Activated CD4-positive, alpha-beta T cell treated with anti-CD3 and anti-CD28 coated beads, Interleukin-2, amount 10 ng/mL, durations not matched to agents 7 days and 5 days (primary cell): ENCODE results near the gene CLDN4. TPM values are rescaled to one million over a fixed set of nuclear protein-coding genes. Genes with fewer than 3 reads are reported as not detected.

Experiments
- CTCF ChIA-PET: fragments of 350-600 bp; sonication (Branson Sonifier 250); formaldehyde crosslinking; loops from one replicate; lab custom pipeline; 2021; ENCODE audit warnings: antibody characterized with exemption; lab: Charles Lee
- POLR2A ChIA-PET: fragments of 350-600 bp; sonication (Branson Sonifier 250); formaldehyde crosslinking; loops from one replicate; lab custom pipeline; 2021; ENCODE audit warnings: antibody characterized with exemption; lab: Charles Lee
- DNase-seq: peaks from one replicate; pipeline ENCODE4 v3.0.0-alpha.2; 2020
- H3K27ac Mint-ChIP-seq: one replicate; pipeline ENCODE4 v1.8.0; 2021; ENCODE audit warnings: mild to moderate bottlenecking, moderate library complexity, mixed read lengths
- H3K27me3 Mint-ChIP-seq: one replicate; pipeline ENCODE4 v1.8.0; 2021; ENCODE audit warnings: mixed read lengths
- H3K36me3 Mint-ChIP-seq: one replicate; pipeline ENCODE4 v1.8.0; 2021; ENCODE audit warnings: low read depth, mixed read lengths
- H3K4me1 Mint-ChIP-seq: one replicate; pipeline ENCODE4 v1.8.0; 2021; ENCODE audit warnings: mixed read lengths
- H3K4me3 Mint-ChIP-seq: one replicate; pipeline ENCODE4 v1.8.0; 2021; ENCODE audit warnings: mild to moderate bottlenecking, moderate library complexity, mixed read lengths
- H3K9me3 Mint-ChIP-seq: one replicate; pipeline ENCODE4 v1.8.0; 2021; ENCODE audit warnings: mixed read lengths
- total RNA-seq, 2 experiments: library from RNA; stranded (reverse); gene quantifications; one replicate each; pipeline ENCODE4 v1.2.3, GENCODE V29; 2021

The CLDN4 gene
- total RNA-seq, 2 experiments from 2014 or later = 0.27 TPM; not detected in 1

DNA sequence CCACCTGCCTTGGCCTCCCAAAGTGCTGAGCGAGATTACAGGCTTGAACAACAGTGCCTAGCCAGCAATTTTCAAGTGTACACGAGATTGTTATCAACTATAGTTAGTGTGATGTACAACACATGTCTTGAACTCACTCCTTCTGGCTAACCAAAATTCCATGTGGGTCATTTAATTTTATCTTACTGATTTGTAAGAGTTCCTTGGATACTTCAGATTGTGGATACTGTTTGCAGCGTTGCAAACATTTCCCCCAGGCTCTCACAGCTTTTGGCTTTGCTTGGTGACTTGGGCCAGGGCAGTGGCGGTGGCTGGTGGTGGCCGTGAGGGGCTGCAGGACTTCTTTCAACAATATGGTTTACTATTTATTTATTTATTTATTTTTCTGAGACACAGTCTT, 21.7 kb downstream of the CLDN4 start:
- POLR2A ChIA-PET = no interaction called here
- H3K9me3 Mint-ChIP-seq = no peaks in the 10 kb centered on the region
- H3K36me3 Mint-ChIP-seq = no peaks in the 10 kb centered on the region
- H3K4me3 Mint-ChIP-seq = no peak overlapping the region
- no peak for DNase-seq
- H3K4me1 Mint-ChIP-seq = peaks cover 28% of the 10 kb centered on the region
- CTCF ChIA-PET = interaction anchor here (0.6 kb wide), 1 partner anchor 57 kb away, joined by 3 read pairs; no protein-coding TSS in a partner anchor
- no peak overlapping the region for H3K27ac Mint-ChIP-seq
- H3K27me3 Mint-ChIP-seq = peaks cover 25% of the 10 kb centered on the region

DNA sequence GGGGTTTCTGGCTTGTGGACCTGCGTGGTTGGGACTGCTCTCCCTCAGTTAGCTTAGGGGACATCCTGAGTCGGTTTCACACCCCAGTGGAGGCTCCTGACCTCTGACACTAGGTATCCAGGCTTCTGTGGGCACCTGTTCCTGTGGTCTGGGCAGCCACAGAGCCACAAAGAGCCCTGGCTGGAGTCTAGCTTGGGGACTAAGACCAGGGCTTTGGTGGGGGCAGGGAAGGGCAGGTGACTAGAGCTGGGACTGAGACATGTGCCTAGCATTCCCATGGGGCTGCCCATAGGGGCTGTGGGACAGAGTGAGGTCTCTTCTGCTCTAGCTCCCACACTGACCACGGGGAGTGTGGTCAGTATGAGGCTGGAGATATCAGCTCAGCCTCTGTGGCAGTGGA, 26.1 kb downstream of the CLDN4 start:
- POLR2A ChIA-PET = no interaction called here
- H3K4me1 Mint-ChIP-seq = peaks cover 7% of the 10 kb centered on the region
- no peak for DNase-seq
- H3K27ac Mint-ChIP-seq = no peak overlapping the region
- H3K4me3 Mint-ChIP-seq = no peak overlapping the region
- peaks cover 26% of the 10 kb centered on the region for H3K27me3 Mint-ChIP-seq
- no peaks in the 10 kb centered on the region for H3K36me3 Mint-ChIP-seq
- CTCF ChIA-PET = interaction anchor here (1.3 to 1.4 kb wide), 3 partner anchors 9 to 249 kb away, joined by 3 to 5 read pairs (median 3); no protein-coding TSS in a partner anchor
- H3K9me3 Mint-ChIP-seq = no peaks in the 10 kb centered on the region

DNA sequence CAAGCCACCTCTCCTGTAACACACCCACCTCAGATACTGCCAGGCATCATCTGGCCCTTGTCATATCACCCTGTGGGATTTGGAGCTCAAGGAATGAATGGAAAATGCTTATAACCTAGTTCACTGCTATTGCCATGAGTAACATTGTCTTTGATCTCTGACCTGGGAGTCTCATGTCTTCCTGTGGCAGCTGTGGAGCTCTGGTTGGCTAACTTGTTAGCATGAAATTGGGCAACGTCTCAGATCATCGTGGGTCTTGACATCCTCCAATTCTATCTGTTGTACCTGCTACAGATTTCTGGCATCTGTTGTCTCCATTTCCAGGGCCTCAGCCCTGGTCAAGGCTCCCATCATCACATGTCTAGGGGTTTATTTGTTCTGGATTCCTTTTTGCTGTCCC, 28.0 kb downstream of the CLDN4 start:
- CTCF ChIA-PET = no interaction called here
- POLR2A ChIA-PET = no interaction called here
- Mint-ChIP-seq H3K27ac (no peak overlapping the region), H3K4me1 (peaks cover 2% of the 10 kb centered on the region), H3K9me3 (no peaks in the 10 kb centered on the region), H3K4me3 (no peak overlapping the region), H3K36me3 (no peaks in the 10 kb centered on the region), H3K27me3 (peaks cover 23% of the 10 kb centered on the region)
- DNase-seq = no peak

DNA sequence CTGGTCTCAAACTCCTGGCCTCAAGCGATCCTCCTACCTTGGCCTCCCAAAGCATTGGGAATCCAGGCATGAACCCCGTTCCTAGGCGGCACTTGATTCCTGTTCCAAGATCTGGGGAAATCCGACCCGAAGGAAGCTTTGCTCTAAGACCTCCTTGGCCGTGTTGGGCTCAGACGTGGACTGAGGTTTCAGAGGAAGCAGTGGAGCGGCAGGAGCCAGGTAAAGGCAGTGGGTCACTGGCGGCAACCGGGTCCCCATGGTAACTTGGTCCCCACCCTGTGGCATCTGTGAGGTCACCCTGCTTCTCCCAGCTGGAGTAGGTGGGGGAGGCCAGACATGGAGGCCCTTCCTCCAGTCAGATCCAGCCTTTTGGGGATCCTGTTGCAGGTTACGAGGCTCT, 30.1 kb downstream of the CLDN4 start, which contains the start of gene TMEM270:
TSS of gene TMEM270 (plus strand) at position 301 of the 400 bp plus-strand sequence. CDS start at position 337, 36 bp downstream.
- no peaks in the 10 kb centered on the region for H3K4me1 Mint-ChIP-seq
- no peak within 1 kb of the TSS for H3K27ac Mint-ChIP-seq
- CTCF ChIA-PET = no interaction called here
- POLR2A ChIA-PET = no interaction called here
- DNase-seq = no peak
- no peaks in the 10 kb centered on the region for H3K9me3 Mint-ChIP-seq
- no peak within 1 kb of the TSS for H3K4me3 Mint-ChIP-seq
- H3K36me3 Mint-ChIP-seq = no peaks in the 10 kb centered on the region
- H3K27me3 Mint-ChIP-seq = peaks cover 16% of the 10 kb centered on the region

DNA sequence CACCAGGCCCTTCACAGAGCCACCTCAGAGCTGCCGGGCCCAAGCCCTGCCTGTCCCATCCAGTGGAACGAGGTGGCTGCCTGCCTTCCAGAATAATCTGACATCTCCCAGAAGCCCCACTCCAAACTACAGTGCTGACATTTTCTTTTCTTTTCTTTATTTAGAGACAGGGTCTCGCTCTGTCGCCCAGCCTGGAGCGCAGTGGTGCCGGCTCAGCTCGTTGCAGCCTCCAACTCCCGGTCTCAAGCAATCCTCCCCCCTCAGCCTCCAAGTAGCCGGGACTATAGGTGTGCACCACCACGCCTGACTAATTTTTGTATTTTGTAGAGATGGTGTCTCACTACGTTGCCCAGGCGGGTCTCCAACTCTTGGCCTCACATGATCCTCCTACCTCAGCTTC, 30.5 kb downstream of the CLDN4 start:
- POLR2A ChIA-PET = no interaction called here
- Mint-ChIP-seq H3K4me1 (no peaks in the 10 kb centered on the region), H3K27me3 (peaks cover 16% of the 10 kb centered on the region)

DNA sequence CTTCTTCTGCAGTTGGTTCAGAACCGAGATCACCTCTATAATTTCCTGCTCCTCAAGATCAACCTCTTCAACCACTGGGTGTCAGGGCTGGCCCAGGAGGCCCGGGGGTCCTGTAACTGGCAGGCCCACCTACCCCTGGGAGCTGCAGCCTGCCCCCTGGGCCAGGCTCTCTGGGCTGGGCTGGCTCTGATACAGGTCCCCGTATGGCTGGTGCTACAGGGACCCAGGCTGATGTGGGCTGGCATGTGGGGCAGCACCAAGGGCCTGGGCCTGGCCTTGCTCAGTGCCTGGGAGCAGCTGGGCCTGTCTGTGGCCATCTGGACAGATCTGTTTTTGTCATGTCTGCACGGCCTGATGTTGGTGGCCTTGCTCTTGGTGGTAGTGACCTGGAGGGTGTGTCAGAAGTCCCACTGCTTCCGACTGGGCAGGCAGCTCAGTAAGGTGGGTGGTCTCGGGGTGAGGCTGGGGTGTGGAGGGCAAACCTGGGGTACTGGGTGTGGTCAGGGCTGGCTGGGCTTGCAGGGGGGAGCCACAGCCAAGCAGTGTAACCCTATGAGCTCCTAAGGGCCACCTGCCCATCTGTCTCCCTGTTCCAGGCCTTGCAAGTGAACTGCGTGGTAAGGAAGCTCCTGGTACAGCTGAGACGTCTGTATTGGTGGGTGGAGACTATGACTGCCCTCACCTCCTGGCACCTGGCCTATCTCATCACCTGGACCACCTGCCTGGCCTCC, 34.4 kb downstream of the CLDN4 start:
- Mint-ChIP-seq H3K36me3 (no peaks in the 10 kb centered on the region), H3K4me1 (no peaks in the 10 kb centered on the region), H3K27me3 (no peaks in the 10 kb centered on the region), H3K27ac (no peak overlapping the region), H3K9me3 (no peaks in the 10 kb centered on the region), H3K4me3 (no peak overlapping the region)
- ChIA-PET CTCF (interaction anchor here (1.8 kb wide), 1 partner anchor 161 kb away, joined by 6 read pairs; no protein-coding TSS in a partner anchor), POLR2A (no interaction called here)
- DNase-seq = no peak

More for the DNA sequence above, 30.5 kb downstream of the CLDN4 start:
- Mint-ChIP-seq H3K27ac (no peak overlapping the region), H3K9me3 (no peaks in the 10 kb centered on the region), H3K4me3 (no peak overlapping the region), H3K36me3 (no peaks in the 10 kb centered on the region)
- CTCF ChIA-PET = no interaction called here
- no peak for DNase-seq

DNA sequence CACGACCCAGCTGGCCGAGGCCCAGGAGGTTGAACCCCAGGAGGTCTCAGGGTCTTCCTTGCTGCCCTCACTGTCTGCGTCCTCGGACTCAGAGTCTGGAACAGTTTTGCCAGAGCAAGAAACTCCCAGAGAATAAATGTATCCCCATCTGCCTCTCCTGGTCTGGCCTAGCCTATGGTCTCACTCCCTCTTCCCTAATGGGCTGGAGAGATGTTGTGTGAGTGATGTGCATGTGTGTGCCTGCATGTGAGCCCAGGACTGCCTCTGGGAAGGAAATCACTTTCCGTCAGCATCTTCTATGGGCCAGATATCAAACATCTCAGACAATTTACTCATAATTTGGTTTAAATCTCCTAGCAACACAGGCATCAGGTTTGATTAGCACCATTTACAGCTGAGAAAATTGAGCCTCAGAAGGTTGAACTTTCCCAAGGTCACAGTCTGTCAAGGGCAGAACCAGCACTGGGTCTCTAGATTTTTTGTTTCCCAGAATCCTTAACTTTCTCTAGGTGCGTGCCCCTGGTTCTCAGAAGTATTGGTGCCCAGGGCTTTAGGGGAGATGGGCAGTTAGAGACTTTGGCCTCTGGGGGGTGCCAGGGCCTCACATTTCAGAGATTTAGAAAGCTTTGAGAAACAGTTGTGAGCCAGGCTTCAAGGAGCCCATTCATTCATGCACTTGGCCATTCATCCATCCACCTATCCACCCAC, 35.1 kb downstream of the CLDN4 start:
- POLR2A ChIA-PET = no interaction called here
- Mint-ChIP-seq H3K4me3 (no peak overlapping the region), H3K27me3 (no peaks in the 10 kb centered on the region), H3K27ac (no peak overlapping the region), H3K9me3 (no peaks in the 10 kb centered on the region), H3K4me1 (no peaks in the 10 kb centered on the region), H3K36me3 (no peaks in the 10 kb centered on the region)
- DNase-seq = no peak
- CTCF ChIA-PET = interaction anchor here (0.8 to 1.8 kb wide), 2 partner anchors 26 to 160 kb away, joined by 3 to 6 read pairs; no protein-coding TSS in a partner anchor

DNA sequence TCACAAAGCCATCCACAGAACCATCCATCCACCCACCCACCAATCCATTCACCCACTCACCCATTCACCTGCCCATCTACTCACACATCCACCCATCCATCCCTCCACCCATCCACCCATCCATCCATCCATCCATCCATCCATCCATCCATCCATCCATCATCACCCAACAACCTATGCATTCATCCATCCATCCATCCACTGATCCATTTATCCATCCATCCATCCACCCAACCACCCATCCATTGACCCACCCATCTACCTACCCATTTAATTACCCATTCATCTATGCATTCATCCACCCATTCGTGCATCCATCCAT, 35.6 kb downstream of the CLDN4 start:
- no peak overlapping the region for H3K4me3 Mint-ChIP-seq
- no peaks in the 10 kb centered on the region for H3K27me3 Mint-ChIP-seq
- H3K9me3 Mint-ChIP-seq = no peaks in the 10 kb centered on the region
- no peak for DNase-seq
- no peaks in the 10 kb centered on the region for H3K4me1 Mint-ChIP-seq
- no peaks in the 10 kb centered on the region for H3K36me3 Mint-ChIP-seq
- ChIA-PET CTCF (interaction anchor here (0.8 to 1.8 kb wide), 2 partner anchors 25 to 160 kb away, joined by 3 to 6 read pairs; no protein-coding TSS in a partner anchor), POLR2A (no interaction called here)
- no peak overlapping the region for H3K27ac Mint-ChIP-seq

DNA sequence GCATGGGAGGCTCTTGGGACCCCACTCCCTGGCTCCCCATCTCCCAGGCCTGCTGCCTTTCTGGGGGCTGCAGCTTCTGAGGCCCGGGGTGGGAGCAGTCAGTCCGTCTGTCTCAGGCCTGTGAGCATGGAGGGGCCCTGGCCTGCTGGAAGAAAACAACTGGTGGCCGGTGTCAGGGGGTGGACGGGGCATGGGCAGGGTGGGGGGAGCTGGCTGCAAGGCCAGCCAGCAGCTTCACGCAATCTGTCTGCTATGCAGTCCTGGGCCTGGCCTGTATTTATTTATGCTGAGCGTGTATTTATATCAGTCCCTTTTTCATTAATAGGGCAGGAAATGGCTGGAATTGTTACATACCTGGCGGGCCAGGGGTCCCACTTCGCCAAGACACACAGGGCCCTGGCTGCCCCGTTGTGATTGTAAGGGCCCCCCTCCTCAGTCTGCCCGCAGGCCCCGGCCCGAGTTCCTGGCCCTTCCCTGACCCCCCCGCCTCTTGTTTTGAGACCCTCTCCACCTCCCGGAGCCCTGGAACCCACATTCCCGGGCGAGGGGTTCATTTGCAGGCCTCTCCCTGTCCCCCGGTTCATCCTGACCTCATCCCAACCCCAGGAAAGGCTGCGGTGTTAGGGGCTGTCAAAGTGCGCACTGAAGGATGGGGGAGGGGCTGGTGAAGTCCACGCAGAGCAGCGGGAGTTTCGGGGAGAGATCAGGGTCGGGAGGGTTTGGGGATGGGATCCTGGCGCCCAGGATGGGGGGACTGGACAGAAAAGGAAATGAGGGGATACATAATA, 38.4 kb downstream of the CLDN4 start:
- ChIA-PET POLR2A (no interaction called here), CTCF (interaction anchor here (1.2 kb wide), 1 partner anchor 15 kb away, joined by 3 read pairs; no protein-coding TSS in a partner anchor)
- DNase-seq = no peak
- no peak overlapping the region for H3K27ac Mint-ChIP-seq
- H3K36me3 Mint-ChIP-seq = no peaks in the 10 kb centered on the region
- H3K27me3 Mint-ChIP-seq = no peaks in the 10 kb centered on the region
- H3K4me3 Mint-ChIP-seq = no peak overlapping the region
- no peaks in the 10 kb centered on the region for H3K4me1 Mint-ChIP-seq
- H3K9me3 Mint-ChIP-seq = no peaks in the 10 kb centered on the region

DNA sequence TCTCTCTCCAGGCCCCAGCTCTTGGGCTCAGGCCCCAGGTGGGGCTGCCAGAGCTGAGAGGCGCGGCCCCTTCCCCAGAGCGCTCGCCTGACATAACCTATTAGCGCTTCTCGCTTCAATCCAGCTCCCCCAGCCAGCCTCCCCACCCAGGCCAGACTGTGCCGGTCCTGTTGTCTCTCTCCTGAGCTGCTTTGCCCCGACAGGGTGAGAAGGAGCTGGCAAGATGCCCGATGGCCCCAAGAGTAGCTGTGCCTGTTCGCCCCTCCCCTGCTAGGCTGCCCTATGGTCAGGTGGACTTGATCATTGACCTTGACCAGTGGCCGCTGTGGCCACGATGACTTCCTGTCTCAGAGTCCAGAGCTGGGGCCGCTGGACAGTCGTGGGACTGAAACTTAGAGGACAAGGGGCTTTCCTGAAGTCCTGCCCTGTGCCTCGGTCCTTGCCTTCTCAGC, 39.3 kb downstream of the CLDN4 start:
- no peaks in the 10 kb centered on the region for H3K9me3 Mint-ChIP-seq
- no peak for DNase-seq
- ChIA-PET CTCF (interaction anchor here (0.9 to 1.2 kb wide), 2 partner anchors 14 to 15 kb away, joined by 3 read pairs; no protein-coding TSS in a partner anchor), POLR2A (no interaction called here)
- H3K27me3 Mint-ChIP-seq = no peaks in the 10 kb centered on the region
- H3K4me3 Mint-ChIP-seq = no peak overlapping the region
- H3K27ac Mint-ChIP-seq = no peak overlapping the region
- no peaks in the 10 kb centered on the region for H3K4me1 Mint-ChIP-seq
- H3K36me3 Mint-ChIP-seq = no peaks in the 10 kb centered on the region

DNA sequence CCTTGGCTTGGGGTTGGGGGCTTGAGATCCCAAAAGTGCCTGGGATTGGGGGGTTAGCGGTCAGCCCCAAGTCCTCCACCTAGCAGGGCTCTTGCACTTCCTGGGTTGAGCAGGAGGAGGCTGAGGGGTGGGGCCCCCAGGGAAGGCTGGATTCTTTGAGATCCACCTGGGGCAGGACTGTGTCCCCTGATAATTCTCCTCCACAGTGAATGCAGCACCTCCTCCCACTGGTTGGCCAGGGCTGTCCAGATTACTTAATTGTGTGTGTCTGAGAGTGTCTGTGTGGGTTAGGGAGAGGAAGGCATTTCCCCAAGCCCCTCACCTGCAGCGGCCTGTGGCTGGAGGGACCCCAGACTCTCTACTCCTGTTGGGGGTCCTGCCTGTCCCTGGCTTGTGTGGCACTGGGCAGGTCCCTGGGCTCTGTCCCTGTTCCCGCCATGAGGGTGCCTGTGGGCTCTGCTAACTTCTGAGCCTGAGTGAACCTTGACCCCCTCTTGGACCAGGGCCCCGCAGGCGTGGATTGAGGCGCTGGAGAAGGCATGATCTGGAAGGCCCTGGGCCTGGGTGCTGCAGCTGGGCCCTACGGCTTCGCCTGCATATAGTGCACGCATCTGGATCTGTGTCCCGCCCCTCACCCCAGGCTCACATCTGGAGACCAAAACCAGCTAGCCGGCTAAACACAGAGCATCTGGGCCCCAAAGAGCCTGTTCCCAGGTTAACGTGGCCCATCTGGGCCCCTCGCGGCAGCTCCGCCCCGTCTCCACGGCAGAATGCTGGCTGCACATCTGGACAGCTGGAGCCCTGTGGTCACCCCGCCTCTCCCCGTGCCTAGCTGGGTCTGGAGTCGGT, 40.6 kb downstream of the CLDN4 start:
- POLR2A ChIA-PET = no interaction called here
- CTCF ChIA-PET = no interaction called here
- no peaks in the 10 kb centered on the region for H3K9me3 Mint-ChIP-seq

More for the DNA sequence above, 40.6 kb downstream of the CLDN4 start:
- Mint-ChIP-seq H3K27me3 (no peaks in the 10 kb centered on the region), H3K4me3 (no peak overlapping the region), H3K36me3 (no peaks in the 10 kb centered on the region), H3K4me1 (no peaks in the 10 kb centered on the region), H3K27ac (no peak overlapping the region)
- no peak for DNase-seq
